DOHH2 (cell line): ENCODE data around the gene CEP350.

ENCODE experiments used
- H3F3A ChIP-seq: fragments of 200-600 bp; sonication (generic), shearing (Covaris generic); 2 replicates; pipeline ENCODE4 v1.6.0; 2016; ENCODE audit warnings: antibody characterized with exemption, mild to moderate bottlenecking; ENCODE audit not compliant: control insufficient read depth, insufficient read depth
- H3K27ac ChIP-seq: fragments of 200-600 bp; sonication (generic); 2 replicates; pipeline ENCODE4 v1.5.1; 2014; ENCODE audit warnings: low read depth, mild to moderate bottlenecking, low read length, moderate library complexity
- H3K27me3 ChIP-seq: fragments of 200-600 bp; sonication (generic); 2 replicates; pipeline ENCODE4 v1.6.1; 2014; ENCODE audit warnings: mild to moderate bottlenecking, low read length, mixed read lengths; ENCODE audit not compliant: control insufficient read depth
- H3K36me3 ChIP-seq: fragments of 200-600 bp; sonication (generic); 2 replicates; pipeline ENCODE4 v1.6.1; 2014; ENCODE audit warnings: mild to moderate bottlenecking, low read length, moderate library complexity, mixed read lengths; ENCODE audit not compliant: control insufficient read depth
- H3K4me1 ChIP-seq: fragments of 200-600 bp; sonication (generic); 2 replicates; pipeline ENCODE4 v1.6.1; 2014; ENCODE audit warnings: mild to moderate bottlenecking, low read length, mixed read lengths; ENCODE audit not compliant: control insufficient read depth
- H3K4me2 ChIP-seq: fragments of 200-600 bp; sonication (generic); 2 replicates; pipeline ENCODE4 v1.6.0; 2014; ENCODE audit warnings: mild to moderate bottlenecking, low read length, moderate library complexity
- H3K4me3 ChIP-seq: fragments of 200-600 bp; sonication (generic); 2 replicates; pipeline ENCODE4 v1.5.1; 2014; ENCODE audit warnings: mild to moderate bottlenecking, low read length, mixed read lengths
- H3K79me2 ChIP-seq: fragments of 200-600 bp; sonication (generic); 2 replicates; pipeline ENCODE4 v1.6.1; 2014; ENCODE audit warnings: mild to moderate bottlenecking, low read length, mixed read lengths; ENCODE audit not compliant: control insufficient read depth
- H3K9me2 ChIP-seq: fragments of 200-600 bp; sonication (generic); replicated peaks from 2 replicates; pipeline ENCODE4 v1.6.1; 2014; ENCODE audit warnings: mild to moderate bottlenecking, low read length, mixed read lengths; ENCODE audit not compliant: control insufficient read depth
- H3K9me3 ChIP-seq: fragments of 200-600 bp; sonication (generic); 2 replicates; pipeline ENCODE4 v1.6.1; 2014; ENCODE audit warnings: antibody characterized with exemption, low read length, mixed read lengths; ENCODE audit not compliant: control insufficient read depth, insufficient read depth
- H4K20me1 ChIP-seq: fragments of 200-600 bp; sonication (generic); 2 replicates; pipeline ENCODE4 v1.6.0; 2014; ENCODE audit warnings: low read depth, mild to moderate bottlenecking, antibody characterized with exemption, low read length, moderate library complexity; ENCODE audit not compliant: control insufficient read depth, insufficient read depth
- EZH2phosphoT487 ChIP-seq: fragments of 200-600 bp; sonication (generic); IDR thresholded peaks from 2 replicates; pipeline ENCODE4 v1.6.1; 2017; ENCODE audit warnings: borderline replicate concordance, mild to moderate bottlenecking, antibody characterized with exemption, low read length, moderate library complexity, mixed read lengths
- TF ChIP-seq, protein P1 (sequence below): fragments of 200-600 bp; sonication (generic); IDR thresholded peaks from one replicate; pipeline ENCODE4 v1.5.1; 2014; ENCODE audit warnings: antibody characterized with exemption, mild to moderate bottlenecking, low read depth, low read length; ENCODE audit not compliant: poor library complexity, severe bottlenecking

Gene CEP350

DNA sequence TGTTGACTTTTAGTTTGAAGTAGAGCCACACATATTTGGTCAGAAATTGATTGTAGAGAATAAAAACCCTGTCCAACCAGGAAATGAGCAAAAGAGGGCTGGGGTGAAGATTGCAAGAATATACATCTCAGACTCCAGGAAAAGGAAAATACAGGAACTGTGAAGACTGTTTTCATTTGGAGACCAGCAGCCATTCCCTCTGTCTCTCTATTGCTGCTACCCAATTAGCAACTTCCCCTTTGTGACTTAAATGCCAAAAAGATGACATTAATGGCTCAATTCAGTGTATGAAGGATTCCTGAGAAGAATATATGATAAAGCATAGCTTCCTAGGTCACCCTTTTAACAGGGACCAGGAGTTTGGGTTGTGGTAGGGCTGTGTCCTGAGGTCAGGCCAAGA is 31.6 kb upstream of the CEP350 start:
- Histone ChIP-seq H3K36me3 (peaks cover 7% of the 10 kb centered on the region), H3K79me2 (no peaks in the 10 kb centered on the region), H3K4me1 (peaks cover 5% of the 10 kb centered on the region), H3K27me3 (no peaks in the 10 kb centered on the region), H3K4me3 (no peak overlapping the region), H3K9me3 (no peaks in the 10 kb centered on the region), H3K9me2 (no peaks in the 10 kb centered on the region), H4K20me1 (no peaks in the 10 kb centered on the region), H3K4me2 (no peak overlapping the region), H3F3A (no peaks in the 10 kb centered on the region), H3K27ac (no peak overlapping the region)
- TF ChIP-seq, protein P1, sequence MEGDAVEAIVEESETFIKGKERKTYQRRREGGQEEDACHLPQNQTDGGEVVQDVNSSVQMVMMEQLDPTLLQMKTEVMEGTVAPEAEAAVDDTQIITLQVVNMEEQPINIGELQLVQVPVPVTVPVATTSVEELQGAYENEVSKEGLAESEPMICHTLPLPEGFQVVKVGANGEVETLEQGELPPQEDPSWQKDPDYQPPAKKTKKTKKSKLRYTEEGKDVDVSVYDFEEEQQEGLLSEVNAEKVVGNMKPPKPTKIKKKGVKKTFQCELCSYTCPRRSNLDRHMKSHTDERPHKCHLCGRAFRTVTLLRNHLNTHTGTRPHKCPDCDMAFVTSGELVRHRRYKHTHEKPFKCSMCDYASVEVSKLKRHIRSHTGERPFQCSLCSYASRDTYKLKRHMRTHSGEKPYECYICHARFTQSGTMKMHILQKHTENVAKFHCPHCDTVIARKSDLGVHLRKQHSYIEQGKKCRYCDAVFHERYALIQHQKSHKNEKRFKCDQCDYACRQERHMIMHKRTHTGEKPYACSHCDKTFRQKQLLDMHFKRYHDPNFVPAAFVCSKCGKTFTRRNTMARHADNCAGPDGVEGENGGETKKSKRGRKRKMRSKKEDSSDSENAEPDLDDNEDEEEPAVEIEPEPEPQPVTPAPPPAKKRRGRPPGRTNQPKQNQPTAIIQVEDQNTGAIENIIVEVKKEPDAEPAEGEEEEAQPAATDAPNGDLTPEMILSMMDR, result no peak
- no peak for TF ChIP-seq EZH2phosphoT487

DNA sequence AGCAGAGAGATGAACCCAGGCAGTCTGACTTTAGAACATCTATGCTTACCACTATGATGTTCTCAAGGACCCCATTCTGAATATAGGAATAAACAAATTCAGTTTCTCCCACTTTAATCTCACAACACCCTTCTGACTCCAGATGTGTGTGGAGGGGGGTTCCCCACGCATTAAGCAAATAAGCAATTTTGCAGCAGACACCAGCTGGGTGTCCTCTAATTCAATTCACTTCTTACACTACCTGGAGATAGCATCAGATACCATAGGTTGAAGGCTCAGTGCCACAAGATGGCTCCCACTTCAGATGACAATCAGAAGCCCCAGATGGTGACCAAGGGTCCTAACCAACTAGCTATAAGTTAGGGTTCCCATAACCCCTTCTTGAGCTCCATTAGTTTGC is 30.3 kb upstream of the CEP350 start:
- H3K27me3 ChIP-seq, result no peaks in the 10 kb centered on the region
- no peaks in the 10 kb centered on the region for H3F3A ChIP-seq
- TF ChIP-seq, protein P1, result no peak
- TF ChIP-seq EZH2phosphoT487, result no peak
- H3K27ac ChIP-seq, result no peak overlapping the region
- no peaks in the 10 kb centered on the region for H3K36me3 ChIP-seq
- peaks cover 5% of the 10 kb centered on the region for H3K4me1 ChIP-seq
- no peaks in the 10 kb centered on the region for H3K79me2 ChIP-seq
- no peak overlapping the region for H3K4me3 ChIP-seq
- H3K4me2 ChIP-seq, result no peak overlapping the region
- no peaks in the 10 kb centered on the region for H3K9me2 ChIP-seq
- no peaks in the 10 kb centered on the region for H3K9me3 ChIP-seq
- no peaks in the 10 kb centered on the region for H4K20me1 ChIP-seq

DNA sequence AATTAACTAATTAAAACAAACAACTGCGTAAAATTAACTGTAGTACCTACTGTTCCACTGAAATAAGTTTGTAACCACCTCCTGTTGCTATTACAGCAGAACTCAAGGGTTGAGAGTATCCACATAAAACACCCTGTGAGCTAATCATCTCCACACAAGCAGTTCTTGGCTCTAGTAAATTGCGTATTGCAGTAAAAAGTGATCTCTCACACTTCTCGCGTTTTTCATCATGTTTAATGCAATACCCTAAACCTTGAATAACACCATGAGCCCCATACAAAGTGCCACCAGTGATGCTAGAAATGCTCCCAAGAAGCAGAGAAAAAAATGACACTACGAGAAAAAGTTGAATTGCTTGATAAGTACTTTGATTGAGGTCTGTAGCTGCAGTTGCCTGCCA is 29.3 kb upstream of the CEP350 start:
- no peaks in the 10 kb centered on the region for H3K9me3 ChIP-seq
- no peaks in the 10 kb centered on the region for H3K9me2 ChIP-seq
- no peaks in the 10 kb centered on the region for H3K27me3 ChIP-seq
- TF ChIP-seq EZH2phosphoT487, result no peak
- TF ChIP-seq, protein P1, result no peak
- H3K36me3 ChIP-seq, result no peaks in the 10 kb centered on the region
- H3K4me3 ChIP-seq, result no peak overlapping the region
- no peaks in the 10 kb centered on the region for H4K20me1 ChIP-seq
- no peaks in the 10 kb centered on the region for H3F3A ChIP-seq
- H3K79me2 ChIP-seq, result no peaks in the 10 kb centered on the region
- peaks cover 5% of the 10 kb centered on the region for H3K4me1 ChIP-seq
- H3K27ac ChIP-seq, result no peak overlapping the region
- no peak overlapping the region for H3K4me2 ChIP-seq
